HG03442 (cell line): ENCODE measurements around the gene SLC9A5.

ENCODE experiments used
- ATAC-seq: cut with Tn5 transposase; IDR thresholded peaks from one replicate; pipeline ENCODE4 v1.9.1; 2021; ENCODE audit warnings: mild to moderate bottlenecking, moderate library complexity; ENCODE audit not compliant: unreplicated experiment

The SLC9A5 gene

GRCh38 chr16:67280090-67281015 lies 31.6 kb downstream of the SLC9A5 start:
- ATAC-seq, result no peak

- ATAC-seq, result no peak
Measured at GRCh38 chr16:67281536-67282446, 33.0 kb downstream of the SLC9A5 start.

- ATAC-seq, result no peak
Measured at GRCh38 chr16:67282447-67282805, 33.6 kb downstream of the SLC9A5 start.

GRCh38 chr16:67283039-67283825 lies 34.5 kb downstream of the SLC9A5 start:
- no peak for ATAC-seq

- ATAC-seq, result no peak
Measured at GRCh38 chr16:67283826-67284555, 35.2 kb downstream of the SLC9A5 start.

GRCh38 chr16:67284699-67285646 lies 36.2 kb downstream of the SLC9A5 start:
- no peak for ATAC-seq

- ATAC-seq, result no peak
Measured at GRCh38 chr16:67286441-67287235, 37.9 kb downstream of the SLC9A5 start.

GRCh38 chr16:67287960-67288359 lies 39.2 kb downstream of the SLC9A5 start:
- ATAC-seq, result no peak

- no peak for ATAC-seq
Measured at GRCh38 chr16:67291461-67291860, 42.7 kb downstream of the SLC9A5 start.

- ATAC-seq, result no peak
Measured at GRCh38 chr16:67294171-67294757, 45.5 kb downstream of the SLC9A5 start.

GRCh38 chr16:67294938-67295361 lies 46.2 kb downstream of the SLC9A5 start:
- no peak for ATAC-seq

- ATAC-seq, result no peak
Measured at GRCh38 chr16:67296420-67296819, 47.6 kb downstream of the SLC9A5 start.

GRCh38 chr16:67298277-67298676 lies 49.5 kb downstream of the SLC9A5 start:
- no peak for ATAC-seq

GRCh38 chr16:67299269-67299668 lies 50.5 kb downstream of the SLC9A5 start:
- ATAC-seq, result no peak

GRCh38 chr16:67301080-67301782 lies 52.5 kb downstream of the SLC9A5 start:
- ATAC-seq, result no peak

- ATAC-seq, result no peak
Measured at GRCh38 chr16:67302076-67302475, 53.3 kb downstream of the SLC9A5 start.

GRCh38 chr16:67302970-67303369 lies 54.2 kb downstream of the SLC9A5 start:
- no peak for ATAC-seq
